GM12864 (cell line): ENCODE measurements around the gene BLOC1S6.
A peak's percentile ranks its signal among the peaks of the same experiment; 100 is the strongest.

Experiments
- DNase-seq: peaks from one replicate; pipeline ENCODE4 v3.0.0-alpha.2; 2011; ENCODE audit warnings: low read depth
- H3K4me3 ChIP-seq: 2 replicates; pipeline ENCODE4 v1.5.1; 2011; ENCODE audit warnings: mild to moderate bottlenecking, low read depth, low read length, control low read depth
- TF ChIP-seq, protein P1 (sequence below): IDR thresholded peaks from 2 replicates; pipeline ENCODE4 v1.5.1; 2011; ENCODE audit warnings: low read depth, mild to moderate bottlenecking, moderate library complexity, low read length, control low read depth, inconsistent platforms; ENCODE audit errors: missing control alignments

The BLOC1S6 gene

GRCh38 chr15:45604326-45604725 is 17.1 kb downstream of the BLOC1S6 start:
- no peak overlapping the region for H3K4me3 ChIP-seq
- TF ChIP-seq, protein P1, sequence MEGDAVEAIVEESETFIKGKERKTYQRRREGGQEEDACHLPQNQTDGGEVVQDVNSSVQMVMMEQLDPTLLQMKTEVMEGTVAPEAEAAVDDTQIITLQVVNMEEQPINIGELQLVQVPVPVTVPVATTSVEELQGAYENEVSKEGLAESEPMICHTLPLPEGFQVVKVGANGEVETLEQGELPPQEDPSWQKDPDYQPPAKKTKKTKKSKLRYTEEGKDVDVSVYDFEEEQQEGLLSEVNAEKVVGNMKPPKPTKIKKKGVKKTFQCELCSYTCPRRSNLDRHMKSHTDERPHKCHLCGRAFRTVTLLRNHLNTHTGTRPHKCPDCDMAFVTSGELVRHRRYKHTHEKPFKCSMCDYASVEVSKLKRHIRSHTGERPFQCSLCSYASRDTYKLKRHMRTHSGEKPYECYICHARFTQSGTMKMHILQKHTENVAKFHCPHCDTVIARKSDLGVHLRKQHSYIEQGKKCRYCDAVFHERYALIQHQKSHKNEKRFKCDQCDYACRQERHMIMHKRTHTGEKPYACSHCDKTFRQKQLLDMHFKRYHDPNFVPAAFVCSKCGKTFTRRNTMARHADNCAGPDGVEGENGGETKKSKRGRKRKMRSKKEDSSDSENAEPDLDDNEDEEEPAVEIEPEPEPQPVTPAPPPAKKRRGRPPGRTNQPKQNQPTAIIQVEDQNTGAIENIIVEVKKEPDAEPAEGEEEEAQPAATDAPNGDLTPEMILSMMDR, result no peak
- no peak for DNase-seq

- TF ChIP-seq, protein P1, result no peak
- DNase-seq, result no peak
- H3K4me3 ChIP-seq, result no peak overlapping the region
Observed at GRCh38 chr15:45606413-45606812, 19.2 kb downstream of the BLOC1S6 start.

- DNase-seq, result no peak
- no peak overlapping the region for H3K4me3 ChIP-seq
Observed at GRCh38 chr15:45606841-45607240, 19.7 kb downstream of the BLOC1S6 start.

GRCh38 chr15:45611305-45611704 is 24.1 kb downstream of the BLOC1S6 start:
- H3K4me3 ChIP-seq, result no peak overlapping the region
- DNase-seq, result no peak
- TF ChIP-seq, protein P1, result peak; percentile 38

More at GRCh38 chr15:45606841-45607240, 19.7 kb downstream of the BLOC1S6 start:
- TF ChIP-seq, protein P1, result no peak

- no peak overlapping the region for H3K4me3 ChIP-seq
- TF ChIP-seq, protein P1, result no peak
- DNase-seq, result no peak
Observed at GRCh38 chr15:45612790-45613415, 25.7 kb downstream of the BLOC1S6 start.

GRCh38 chr15:45616901-45617323 is 29.7 kb downstream of the BLOC1S6 start:
- TF ChIP-seq, protein P1, result no peak
- no peak overlapping the region for H3K4me3 ChIP-seq
- no peak for DNase-seq

GRCh38 chr15:45618813-45619212 is 31.6 kb downstream of the BLOC1S6 start:
- H3K4me3 ChIP-seq, result no peak overlapping the region
- TF ChIP-seq, protein P1, result peak; percentile 36
- no peak for DNase-seq
